T-cell (primary cell): Measurements from ENCODE around the gene CAMK1D. TPM values are rescaled to one million over a fixed set of nuclear protein-coding genes. Genes with fewer than 3 reads are reported as not detected.

Experiments used
- ATAC-seq, 4 experiments: fragments of 200-7000 bp in 3 of 4; fragments of 150-1000 bp in 1 of 4; cut with Tn5 transposase; replicated peaks in 1 of 4; 1 replicate in 3 of 4; 2 replicates in 1 of 4; pipeline ENCODE4 v1.10.0; 2021; ENCODE audit warnings: moderate library complexity in 3 of 4, mild to moderate bottlenecking in 2 of 4, moderate number of reproducible peaks in 1 of 4
- CTCF ChIA-PET, 2 donors: fragments of 300-600 bp; sonication (Branson Sonifier 250); formaldehyde crosslinking; loops; one replicate each; lab custom pipeline; 2022; ENCODE audit warnings: antibody characterized with exemption in 2 of 2; lab: Charles Lee
- POLR2A ChIA-PET, 2 donors: fragments of 300-600 bp; sonication (Branson Sonifier 250); formaldehyde crosslinking; loops; one replicate each; lab custom pipeline; 2022; ENCODE audit warnings: antibody characterized with exemption in 2 of 2; lab: Charles Lee
- DNase-seq, 35 experiments: peaks; one replicate each; pipeline versions ENCODE4 v3.0.0 to v3.0.0-alpha.2; 2013 to 2023
- H3K27ac ChIP-seq: one replicate; pipeline ENCODE4 v1.5.1; 2013; ENCODE audit warnings: low read length
- H3K27me3 ChIP-seq, 2 experiments: replicated peaks in 1 of 2; 1 replicate in 1 of 2; 2 replicates in 1 of 2; pipeline versions ENCODE4 v1.6.1 to v1.7.0; 2013; ENCODE audit warnings: low read length in 1 of 2, mixed read lengths in 1 of 2; ENCODE audit not compliant: control insufficient read depth in 2 of 2, insufficient read depth in 2 of 2; ENCODE audit errors: extremely low read depth in 1 of 2
- H3K36me3 ChIP-seq, 2 donors: 1 replicate in 1 of 2; 2 replicates in 1 of 2; pipeline versions ENCODE4 v1.6.1 to v1.7.0; 2013; ENCODE audit warnings: low read length in 1 of 2; ENCODE audit not compliant: control insufficient read depth in 2 of 2, insufficient read depth in 1 of 2; ENCODE audit errors: extremely low read depth in 1 of 2
- H3K4me1 ChIP-seq, 2 experiments: 1 replicate in 1 of 2; 2 replicates in 1 of 2; pipeline versions ENCODE4 v1.6.1 to v1.7.0; 2013; ENCODE audit warnings: low read length in 2 of 2, mixed read lengths in 1 of 2; ENCODE audit not compliant: insufficient read depth in 2 of 2, control insufficient read depth in 1 of 2; ENCODE audit errors: extremely low read depth in 1 of 2
- H3K4me3 ChIP-seq, 2 donors: 1 replicate in 1 of 2; 2 replicates in 1 of 2; pipeline versions ENCODE4 v1.5.1 to v1.7.0; 2013; ENCODE audit warnings: mild to moderate bottlenecking in 2 of 2, low read length in 1 of 2, moderate library complexity in 1 of 2; ENCODE audit not compliant: control insufficient read depth in 1 of 2; ENCODE audit errors: extremely low read depth in 1 of 2
- H3K9me3 ChIP-seq: 2 replicates; pipeline ENCODE4 v1.7.0; 2013
- H3K27ac Mint-ChIP-seq, 2 donors: one replicate each; pipeline ENCODE4 v1.8.0; 2020 to 2021; ENCODE audit warnings: mild to moderate bottlenecking in 2 of 2, mixed read lengths in 2 of 2
- H3K27me3 Mint-ChIP-seq, 2 donors: one replicate each; pipeline ENCODE4 v1.8.0; 2021 to 2022; ENCODE audit warnings: mixed read lengths in 2 of 2
- H3K36me3 Mint-ChIP-seq: one replicate; pipeline ENCODE4 v1.8.0; 2021; ENCODE audit warnings: mixed read lengths
- H3K4me1 Mint-ChIP-seq, 3 donors: one replicate each; pipeline ENCODE4 v1.8.0; 2020 to 2022; ENCODE audit warnings: mixed read lengths in 3 of 3, mild to moderate bottlenecking in 1 of 3
- H3K4me3 Mint-ChIP-seq, 3 donors: one replicate each; pipeline ENCODE4 v1.8.0; 2020 to 2022; ENCODE audit warnings: mild to moderate bottlenecking in 3 of 3, mixed read lengths in 3 of 3, moderate library complexity in 3 of 3
- H3K9me3 Mint-ChIP-seq, 3 donors: one replicate each; pipeline ENCODE4 v1.8.0; 2020 to 2022; ENCODE audit warnings: mixed read lengths in 3 of 3
- WGBS: methylation state at CpG from one replicate; pipeline ENCODE4 v1.1.5; 2013; ENCODE audit warnings: missing lambda C conversion rate; ENCODE audit not compliant: insufficient coverage; 5-methylcytosine and 5-hydroxymethylcytosine counted together
- total RNA-seq, 35 experiments: library from RNA in 6 of 35; stranded (reverse) in 6 of 35; fragments of 120-200 nt in 1 of 35; gene quantifications; one replicate each; pipeline versions ENCODE4 v1.2.1 to v1.2.4 and lab custom pipeline; 2013 to 2026

Gene CAMK1D
- total RNA-seq, 5 donors from 2014 or later (not counting 1 experiment from before 2014, with no cell fraction given), result 16.8 to 31.3 (median 23.6) TPM

DNA sequence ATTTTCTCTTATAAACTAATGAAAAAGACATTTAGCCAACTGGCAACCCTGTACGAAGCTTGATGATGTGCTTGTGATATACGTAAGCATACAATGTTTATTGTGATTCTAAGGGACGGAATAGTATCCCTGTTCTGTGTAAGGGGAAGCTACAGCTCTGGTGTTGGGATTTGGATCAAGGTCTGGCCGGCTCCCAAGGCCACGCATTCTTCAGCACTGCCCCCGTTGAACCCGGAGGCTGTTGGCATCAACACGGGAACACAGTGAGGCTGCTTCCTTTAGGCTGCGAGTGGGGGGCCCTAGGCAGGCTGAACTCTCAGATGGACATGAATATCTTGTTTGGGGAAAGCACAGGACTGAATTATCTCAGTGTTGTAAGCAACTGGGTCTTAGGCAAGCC lies 180.6 kb downstream of the CAMK1D start:
- WGBS, result 95% methylated on average over 7 of the region's 9 CpGs
- peaks cover 0 to 4% of the 10 kb centered on the region in 2 experiments for H3K4me1 ChIP-seq
- DNase-seq, result no peak
- no peaks in the 10 kb centered on the region for H3K27me3 ChIP-seq
- POLR2A ChIA-PET, result no interaction called here
- CTCF ChIA-PET, result no interaction called here
- Mint-ChIP-seq H3K4me1 (peaks cover 14 to 36% (median 14%) of the 10 kb centered on the region in 3 donors), H3K36me3 (peaks cover 19% of the 10 kb centered on the region), H3K4me3 (no peak overlapping the region), H3K27me3 (no peaks in the 10 kb centered on the region), H3K27ac (no peak overlapping the region), H3K9me3 (peaks cover 2 to 8% (median 6%) of the 10 kb centered on the region in 3 donors)
- no peak overlapping the region for H3K27ac ChIP-seq
- no peaks in the 10 kb centered on the region for H3K9me3 ChIP-seq
- H3K4me3 ChIP-seq, result no peak overlapping the region
- H3K36me3 ChIP-seq, result no peaks in the 10 kb centered on the region
- ATAC-seq, result no peak

DNA sequence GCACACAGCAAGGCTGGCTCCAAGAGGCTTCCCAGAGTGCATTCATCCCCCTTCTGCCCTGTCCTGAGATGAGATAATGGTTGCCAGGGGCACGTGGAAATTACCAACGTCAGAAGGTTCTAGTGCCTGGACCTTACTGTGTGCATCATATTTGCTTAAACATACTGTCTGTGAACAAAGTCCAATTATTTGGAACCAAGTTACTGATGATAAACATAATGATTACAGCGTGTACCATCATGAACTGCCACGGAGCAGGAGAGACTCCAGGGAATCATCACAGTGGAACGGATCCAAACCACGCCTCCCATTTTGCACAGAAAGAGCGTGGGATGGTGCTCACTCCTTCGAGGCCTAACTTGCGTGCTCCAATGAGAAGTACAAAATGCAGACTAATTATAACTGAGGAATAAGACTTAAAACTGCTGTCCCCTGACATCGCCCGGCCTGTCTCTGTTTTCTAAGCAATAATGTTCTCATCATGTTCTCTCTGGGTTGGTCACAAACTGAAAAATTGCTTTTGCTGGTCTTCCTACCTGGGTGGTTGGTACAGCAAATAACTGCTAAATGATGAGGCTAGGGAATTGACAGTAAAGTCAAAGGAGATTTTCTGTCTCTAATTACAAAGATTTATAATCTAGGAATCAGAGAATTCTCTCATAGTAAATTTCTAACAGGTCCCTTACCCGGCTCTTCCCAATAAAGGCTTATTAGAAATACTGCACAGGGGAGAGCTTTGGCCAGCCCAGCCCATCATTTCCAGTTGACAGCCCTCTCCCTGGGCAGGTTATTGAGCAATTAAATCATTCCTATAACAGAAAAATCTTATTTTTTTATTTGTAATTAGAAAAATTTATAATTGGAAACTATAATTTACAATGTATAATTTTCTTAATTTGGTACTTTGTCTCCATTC lies 182.2 kb downstream of the CAMK1D start:
- peaks cover 0 to 8% (median 4%) of the 10 kb centered on the region in 3 donors for H3K9me3 Mint-ChIP-seq
- DNase-seq (no peak), ATAC-seq (no peak)
- CTCF ChIA-PET, result no interaction called here
- WGBS, result 85% methylated on average over 11 of the region's 12 CpGs
- H3K27me3 Mint-ChIP-seq, result no peaks in the 10 kb centered on the region
- Histone ChIP-seq H3K36me3 (no peaks in the 10 kb centered on the region), H3K4me1 (no peaks in the 10 kb centered on the region), H3K27me3 (no peaks in the 10 kb centered on the region), H3K9me3 (no peaks in the 10 kb centered on the region), H3K27ac (no peak overlapping the region), H3K4me3 (no peak overlapping the region)
- peaks cover 16 to 21% (median 19%) of the 10 kb centered on the region in 3 donors for H3K4me1 Mint-ChIP-seq
- no peak overlapping the region for H3K4me3 Mint-ChIP-seq
- POLR2A ChIA-PET, result no interaction called here
- H3K27ac Mint-ChIP-seq, result no peak overlapping the region
- peaks cover 11% of the 10 kb centered on the region for H3K36me3 Mint-ChIP-seq

DNA sequence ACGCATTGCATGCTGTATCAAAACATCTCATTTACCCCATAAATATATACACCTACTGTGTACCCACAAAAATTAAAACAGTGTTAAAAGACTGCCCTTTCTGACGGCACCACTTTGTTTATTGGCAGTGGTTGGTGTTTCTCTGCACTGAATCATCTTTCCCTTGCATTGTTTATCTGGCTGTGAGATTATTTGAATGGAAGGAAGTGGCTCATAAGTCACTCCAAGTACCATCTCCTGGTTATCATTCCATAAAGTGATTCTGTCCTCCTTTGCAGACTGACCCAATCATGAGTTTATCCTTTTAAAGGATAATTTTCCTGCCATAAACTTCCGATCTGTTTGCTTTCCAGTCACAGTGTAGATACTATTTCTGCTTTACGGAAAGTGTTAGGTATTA lies 183.8 kb downstream of the CAMK1D start:
- H3K27ac Mint-ChIP-seq, result no peak overlapping the region
- no peaks in the 10 kb centered on the region for H3K27me3 ChIP-seq
- H3K36me3 ChIP-seq, result no peaks in the 10 kb centered on the region
- no peak overlapping the region for H3K4me3 ChIP-seq
- H3K36me3 Mint-ChIP-seq, result peaks cover 11% of the 10 kb centered on the region
- no peaks in the 10 kb centered on the region for H3K9me3 ChIP-seq
- peaks cover 14 to 19% (median 17%) of the 10 kb centered on the region in 3 donors for H3K4me1 Mint-ChIP-seq
- no peak overlapping the region for H3K27ac ChIP-seq
- H3K9me3 Mint-ChIP-seq, result peaks cover 0 to 8% (median 4%) of the 10 kb centered on the region in 3 donors
- no CpG with 5 or more reads among the region's 4 CpGs for WGBS
- no peak overlapping the region for H3K4me3 Mint-ChIP-seq
- no peaks in the 10 kb centered on the region for H3K4me1 ChIP-seq
- no peak for DNase-seq
- H3K27me3 Mint-ChIP-seq, result no peaks in the 10 kb centered on the region
- ATAC-seq, result no peak
- ChIA-PET CTCF (no interaction called here), POLR2A (no interaction called here)

DNA sequence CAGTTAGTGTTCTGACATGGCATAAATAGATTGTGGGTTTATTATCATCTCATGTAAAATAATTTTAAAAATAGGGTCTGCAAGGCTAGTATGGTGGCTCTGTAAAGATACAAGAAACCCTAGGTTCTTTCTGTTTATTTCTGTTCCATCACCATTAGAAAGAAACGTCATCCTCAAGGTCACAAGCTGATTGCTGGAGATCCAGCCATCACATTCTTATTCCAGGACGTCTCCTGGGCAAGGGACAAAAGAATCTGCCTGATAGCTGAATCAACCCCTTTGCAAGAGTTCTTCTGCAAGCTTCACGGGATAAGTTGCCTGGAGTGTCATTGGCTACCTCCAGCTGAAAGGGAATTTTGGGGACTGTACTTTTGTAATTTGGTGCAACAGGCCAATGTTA lies 184.4 kb downstream of the CAMK1D start:
- H3K4me1 ChIP-seq, result no peaks in the 10 kb centered on the region
- no peaks in the 10 kb centered on the region for H3K27me3 Mint-ChIP-seq
- DNase-seq, result no peak
- no peak overlapping the region for H3K27ac Mint-ChIP-seq
- no peak for ATAC-seq
- no peaks in the 10 kb centered on the region for H3K36me3 ChIP-seq
- no peak overlapping the region for H3K4me3 Mint-ChIP-seq
- POLR2A ChIA-PET, result interaction anchor here in 1 of 2 donors (0.6 kb wide), 1 partner anchor 137 kb away, joined by 3 read pairs; no protein-coding TSS in a partner anchor
- 100% methylated on average over 2 of the region's 3 CpGs for WGBS
- CTCF ChIA-PET, result interaction anchor here in 1 of 2 donors (0.7 kb wide), 1 partner anchor 30 kb away, joined by 3 read pairs; no protein-coding TSS in a partner anchor
- H3K9me3 Mint-ChIP-seq, result peaks cover 0 to 8% (median 4%) of the 10 kb centered on the region in 3 donors
- H3K36me3 Mint-ChIP-seq, result peaks cover 11% of the 10 kb centered on the region
- H3K9me3 ChIP-seq, result no peaks in the 10 kb centered on the region
- peaks cover 19 to 21% (median 20%) of the 10 kb centered on the region in 3 donors for H3K4me1 Mint-ChIP-seq
- H3K27ac ChIP-seq, result no peak overlapping the region
- H3K4me3 ChIP-seq, result no peak overlapping the region
- no peaks in the 10 kb centered on the region for H3K27me3 ChIP-seq

DNA sequence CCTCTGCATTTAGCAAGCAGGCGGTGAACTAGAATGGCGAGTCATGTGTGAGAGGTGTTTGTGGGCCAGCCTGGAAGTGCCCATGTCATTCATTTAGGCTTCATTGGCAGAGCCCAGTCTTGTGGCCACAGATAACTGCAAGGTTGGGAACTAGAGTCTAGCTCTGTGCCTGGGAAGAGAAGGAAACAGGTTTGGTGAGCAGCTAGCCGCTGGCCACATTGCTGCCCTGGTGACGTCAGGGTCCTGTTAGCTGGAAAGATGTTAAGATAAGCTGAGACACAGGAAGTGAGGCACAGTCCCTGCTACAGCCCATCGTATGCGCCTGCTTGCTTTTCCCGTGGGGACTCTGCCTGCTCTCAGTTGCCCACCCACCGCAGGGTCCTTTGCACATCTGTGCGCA lies 185.5 kb downstream of the CAMK1D start:
- POLR2A ChIA-PET, result no interaction called here
- no peaks in the 10 kb centered on the region for H3K27me3 Mint-ChIP-seq

DNA sequence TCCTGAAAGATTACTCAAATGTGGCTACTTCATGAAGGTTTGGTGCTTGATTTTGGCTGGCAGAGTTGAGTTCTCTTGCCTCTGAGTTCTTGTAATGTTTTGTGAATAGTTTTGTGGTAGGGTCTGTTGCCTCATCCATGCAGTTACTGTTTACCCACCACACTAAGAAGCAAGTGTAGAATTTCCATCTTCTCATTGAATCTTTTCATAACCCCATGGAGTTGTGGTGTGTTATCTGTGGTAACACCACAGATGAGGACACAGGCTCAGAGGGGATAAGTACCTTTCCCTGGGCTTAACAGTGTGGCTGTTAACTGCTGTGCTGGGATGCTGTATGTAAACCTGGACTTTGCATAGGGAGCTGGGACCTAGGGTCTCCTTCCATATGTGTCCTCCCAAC lies 186.3 kb downstream of the CAMK1D start:
- H3K4me3 ChIP-seq, result no peak overlapping the region
- DNase-seq (no peak), ATAC-seq (no peak)
- Mint-ChIP-seq H3K4me3 (no peak overlapping the region), H3K4me1 (peaks cover 20 to 31% (median 29%) of the 10 kb centered on the region in 3 donors), H3K36me3 (peaks cover 9% of the 10 kb centered on the region), H3K27ac (no peak overlapping the region), H3K27me3 (no peaks in the 10 kb centered on the region), H3K9me3 (peaks cover 0 to 8% (median 4%) of the 10 kb centered on the region in 3 donors)
- no peaks in the 10 kb centered on the region for H3K9me3 ChIP-seq
- ChIA-PET POLR2A (no interaction called here), CTCF (no interaction called here)
- no peak overlapping the region for H3K27ac ChIP-seq
- H3K27me3 ChIP-seq, result no peaks in the 10 kb centered on the region
- H3K4me1 ChIP-seq, result no peaks in the 10 kb centered on the region
- no peaks in the 10 kb centered on the region for H3K36me3 ChIP-seq

More for the DNA sequence above, 185.5 kb downstream of the CAMK1D start:
- H3K4me1 ChIP-seq, result no peaks in the 10 kb centered on the region
- H3K27me3 ChIP-seq, result no peaks in the 10 kb centered on the region
- Mint-ChIP-seq H3K4me1 (peaks cover 20 to 25% (median 23%) of the 10 kb centered on the region in 3 donors), H3K27ac (no peak overlapping the region), H3K4me3 (no peak overlapping the region), H3K9me3 (peaks cover 0 to 8% (median 4%) of the 10 kb centered on the region in 3 donors), H3K36me3 (peaks cover 9% of the 10 kb centered on the region)
- H3K36me3 ChIP-seq, result no peaks in the 10 kb centered on the region
- CTCF ChIA-PET, result no interaction called here
- ATAC-seq (no peak), DNase-seq (no peak)
- H3K27ac ChIP-seq, result no peak overlapping the region
- 60% methylated on average over 8 of the region's 9 CpGs for WGBS
- no peaks in the 10 kb centered on the region for H3K9me3 ChIP-seq
- no peak overlapping the region for H3K4me3 ChIP-seq
